Calu3 (cell line): ENCODE data around the gene SLC38A3. TPM values are rescaled to one million over a fixed set of nuclear protein-coding genes. Genes with fewer than 3 reads are reported as not detected.

Source experiments
- BruUV-seq: library from RNA; stranded (reverse); fragments of 400-500 nt; replicated peaks from 2 replicates; lab custom pipeline; 2021; lab: Mats Ljungman, UMichigan
- CTCF ChIA-PET: fragments of 300-600 bp; sonication (Branson Sonifier 250); formaldehyde crosslinking; loops from one replicate; lab custom pipeline; 2022; ENCODE audit warnings: antibody characterized with exemption; lab: Charles Lee
- DNase-seq: peaks from one replicate; pipeline ENCODE4 v3.0.0; 2022
- H3K27ac Mint-ChIP-seq: one replicate; pipeline ENCODE4 v1.8.0; 2022; ENCODE audit warnings: mixed read lengths; ENCODE audit not compliant: unreplicated experiment
- H3K27me3 Mint-ChIP-seq: one replicate; pipeline ENCODE4 v1.8.0; 2022; ENCODE audit warnings: mixed read lengths; ENCODE audit not compliant: unreplicated experiment
- H3K36me3 Mint-ChIP-seq: one replicate; pipeline ENCODE4 v1.8.0; 2022; ENCODE audit warnings: mild to moderate bottlenecking, moderate library complexity, mixed read lengths; ENCODE audit not compliant: insufficient read depth, unreplicated experiment
- H3K4me1 Mint-ChIP-seq: one replicate; pipeline ENCODE4 v1.8.0; 2022; ENCODE audit warnings: mild to moderate bottlenecking, low read depth, mixed read lengths; ENCODE audit not compliant: unreplicated experiment
- H3K4me3 Mint-ChIP-seq: one replicate; pipeline ENCODE4 v1.8.0; 2022; ENCODE audit warnings: mild to moderate bottlenecking, low read depth, moderate library complexity, mixed read lengths; ENCODE audit not compliant: unreplicated experiment
- H3K9me3 Mint-ChIP-seq: one replicate; pipeline ENCODE4 v1.8.0; 2022; ENCODE audit warnings: low read depth, mixed read lengths; ENCODE audit not compliant: unreplicated experiment
- intact Hi-C: fragments of 100-400 bp; cut with micrococcal nuclease; formaldehyde crosslinking; loops from one replicate; pipeline ENCODE4 v1.10.0; 2022; ENCODE audit not compliant: unreplicated experiment
- total RNA-seq: library from RNA; stranded (reverse); gene quantifications from 2 replicates; pipeline ENCODE4 v1.2.3, GENCODE V29; 2022
- TF ChIP-seq, protein P1 (sequence below): fragments of 200-600 bp; IDR thresholded peaks from one replicate; pipeline ENCODE4 v1.8.0; 2022; ENCODE audit warnings: antibody characterized with exemption; ENCODE audit not compliant: unreplicated experiment

SLC38A3 gene
- total RNA-seq, 1 experiment from 2014 or later = not detected

GRCh38 chr3:50194903-50195500 is 10.1 kb upstream of the SLC38A3 start:
- intact Hi-C loops = no loop called here
- DNase-seq = no peak
- BruUV-seq = no TSS peak
- Mint-ChIP-seq H3K4me1 (no peaks in the 10 kb centered on the region), H3K36me3 (no peaks in the 10 kb centered on the region), H3K4me3 (no peak overlapping the region), H3K9me3 (no peaks in the 10 kb centered on the region), H3K27me3 (peaks cover 15% of the 10 kb centered on the region), H3K27ac (no peak overlapping the region)
- CTCF ChIA-PET = interaction anchor here (2.4 kb wide), 1 partner anchor 31 kb away, joined by 12 read pairs; no protein-coding TSS in a partner anchor
- TF ChIP-seq, protein P1, sequence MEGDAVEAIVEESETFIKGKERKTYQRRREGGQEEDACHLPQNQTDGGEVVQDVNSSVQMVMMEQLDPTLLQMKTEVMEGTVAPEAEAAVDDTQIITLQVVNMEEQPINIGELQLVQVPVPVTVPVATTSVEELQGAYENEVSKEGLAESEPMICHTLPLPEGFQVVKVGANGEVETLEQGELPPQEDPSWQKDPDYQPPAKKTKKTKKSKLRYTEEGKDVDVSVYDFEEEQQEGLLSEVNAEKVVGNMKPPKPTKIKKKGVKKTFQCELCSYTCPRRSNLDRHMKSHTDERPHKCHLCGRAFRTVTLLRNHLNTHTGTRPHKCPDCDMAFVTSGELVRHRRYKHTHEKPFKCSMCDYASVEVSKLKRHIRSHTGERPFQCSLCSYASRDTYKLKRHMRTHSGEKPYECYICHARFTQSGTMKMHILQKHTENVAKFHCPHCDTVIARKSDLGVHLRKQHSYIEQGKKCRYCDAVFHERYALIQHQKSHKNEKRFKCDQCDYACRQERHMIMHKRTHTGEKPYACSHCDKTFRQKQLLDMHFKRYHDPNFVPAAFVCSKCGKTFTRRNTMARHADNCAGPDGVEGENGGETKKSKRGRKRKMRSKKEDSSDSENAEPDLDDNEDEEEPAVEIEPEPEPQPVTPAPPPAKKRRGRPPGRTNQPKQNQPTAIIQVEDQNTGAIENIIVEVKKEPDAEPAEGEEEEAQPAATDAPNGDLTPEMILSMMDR = no peak

DNA sequence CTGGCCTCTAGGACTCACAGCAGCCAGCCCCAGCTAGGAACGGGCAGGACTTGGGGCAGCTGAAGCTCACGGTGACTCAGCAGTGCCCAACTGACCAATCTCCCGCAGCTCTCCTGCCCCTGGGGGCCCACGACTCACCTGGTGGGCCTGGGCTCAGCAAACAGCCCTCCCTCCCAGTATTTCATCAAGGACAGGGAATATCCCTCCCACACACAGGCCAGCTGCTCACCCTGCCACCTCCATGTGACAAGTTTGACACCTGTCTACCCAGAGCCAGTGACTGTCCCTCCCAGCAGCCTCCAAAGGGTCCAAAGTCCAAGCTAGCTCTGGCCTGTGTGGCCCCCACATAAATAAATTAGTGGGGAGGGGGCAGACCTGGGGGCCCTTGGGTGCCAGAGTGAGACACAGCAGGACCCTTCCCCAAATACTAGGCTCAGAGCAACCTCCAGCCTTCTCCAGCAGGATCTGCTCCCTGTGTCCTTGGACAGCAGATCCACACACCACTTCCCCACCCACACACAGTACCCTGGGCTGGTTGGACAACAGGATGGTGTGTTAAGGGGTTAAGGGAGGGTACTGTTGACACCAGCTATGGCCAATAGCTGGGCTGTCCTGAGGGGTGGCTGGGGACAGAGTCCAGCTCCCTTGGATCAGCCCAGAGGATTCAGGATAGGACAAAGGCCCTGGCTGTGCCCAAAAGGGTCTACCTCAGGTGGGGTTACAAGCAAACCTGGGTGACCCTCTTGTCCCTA is 9.4 kb upstream of the SLC38A3 start:
- CTCF ChIA-PET = interaction anchor here (2.4 kb wide), 1 partner anchor 31 kb away, joined by 12 read pairs; no protein-coding TSS in a partner anchor
- H3K4me3 Mint-ChIP-seq = no peak overlapping the region
- no peak for DNase-seq
- H3K36me3 Mint-ChIP-seq = no peaks in the 10 kb centered on the region
- no peaks in the 10 kb centered on the region for H3K4me1 Mint-ChIP-seq
- TF ChIP-seq, protein P1 = no peak
- H3K27me3 Mint-ChIP-seq = peaks cover 18% of the 10 kb centered on the region
- no peaks in the 10 kb centered on the region for H3K9me3 Mint-ChIP-seq
- intact Hi-C loops = no loop called here
- BruUV-seq = no TSS peak
- H3K27ac Mint-ChIP-seq = no peak overlapping the region

DNA sequence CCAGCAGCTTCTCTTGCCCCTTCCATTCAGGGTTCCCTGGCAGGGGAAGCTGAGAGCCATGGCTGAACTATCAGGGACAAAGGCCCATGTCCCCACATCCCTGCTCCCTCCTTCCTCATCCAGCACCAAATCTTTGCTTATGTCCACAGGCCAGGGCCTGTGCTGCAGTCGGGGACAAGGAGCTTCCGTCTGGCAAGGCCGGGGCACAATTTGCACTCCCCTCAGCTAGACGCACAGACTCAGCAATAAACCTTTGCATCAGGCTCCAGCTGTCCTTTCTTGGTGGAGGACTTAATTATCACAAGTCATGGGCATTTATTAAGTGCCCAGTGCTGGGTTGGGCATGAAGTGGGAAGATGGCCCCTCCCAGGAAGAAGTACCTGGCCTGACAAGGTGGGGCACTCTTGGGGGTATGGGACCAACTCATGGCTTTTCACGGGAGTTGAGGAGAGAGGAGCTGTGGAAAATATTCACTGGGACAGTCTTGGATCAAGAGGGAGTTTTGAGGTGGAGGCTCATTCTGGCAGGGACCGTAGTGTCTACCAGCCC is 8.7 kb upstream of the SLC38A3 start:
- no peaks in the 10 kb centered on the region for H3K36me3 Mint-ChIP-seq
- TF ChIP-seq, protein P1 = no peak
- intact Hi-C loops = no loop called here
- no peak overlapping the region for H3K27ac Mint-ChIP-seq
- H3K27me3 Mint-ChIP-seq = peaks cover 24% of the 10 kb centered on the region
- no TSS peak for BruUV-seq
- no peaks in the 10 kb centered on the region for H3K4me1 Mint-ChIP-seq
- DNase-seq = no peak
- no peaks in the 10 kb centered on the region for H3K9me3 Mint-ChIP-seq
- CTCF ChIA-PET = interaction anchor here (2.4 kb wide), 1 partner anchor 30 kb away, joined by 12 read pairs; no protein-coding TSS in a partner anchor
- no peak overlapping the region for H3K4me3 Mint-ChIP-seq

DNA sequence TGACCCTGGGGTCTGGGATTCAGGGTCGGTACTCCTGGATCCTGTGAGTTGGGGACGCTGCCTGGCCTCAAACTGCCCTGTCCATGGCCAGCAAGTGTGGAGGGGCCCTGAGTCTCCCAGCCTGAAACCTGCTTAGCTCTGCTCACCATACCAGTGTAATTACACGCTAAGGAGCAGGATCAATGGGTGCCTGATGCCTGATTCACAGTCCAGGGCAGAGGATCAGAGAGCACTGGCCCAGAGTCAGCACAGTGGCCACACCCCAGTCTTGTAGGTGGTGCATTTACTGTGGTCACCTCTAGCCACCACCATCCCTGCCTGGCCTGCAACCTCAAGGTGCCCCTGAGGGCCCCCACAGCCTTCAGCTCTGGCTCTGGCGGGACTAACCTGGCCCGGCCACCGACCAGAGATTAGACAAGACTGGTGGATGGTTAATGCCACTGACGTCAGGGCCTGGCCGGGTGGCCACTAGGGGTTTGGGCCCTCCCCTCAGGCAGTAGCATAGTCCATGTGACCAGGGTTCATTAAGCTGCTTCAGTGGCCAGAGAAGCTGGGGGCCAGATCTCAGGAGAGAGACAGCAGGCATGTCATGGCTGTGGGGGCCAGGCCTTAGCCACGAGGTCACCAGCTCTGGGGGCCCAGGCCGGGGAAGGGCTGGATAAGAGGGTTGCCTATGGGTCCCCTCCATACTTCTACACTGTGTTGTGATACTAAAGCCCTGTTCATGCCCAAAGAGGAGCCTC is 3.3 kb upstream of the SLC38A3 start:
- CTCF ChIA-PET = no interaction called here
- Mint-ChIP-seq H3K4me1 (no peaks in the 10 kb centered on the region), H3K4me3 (no peak overlapping the region), H3K27me3 (peaks cover 58% of the 10 kb centered on the region), H3K9me3 (no peaks in the 10 kb centered on the region), H3K36me3 (no peaks in the 10 kb centered on the region), H3K27ac (no peak overlapping the region)
- intact Hi-C loops = no loop called here
- no peak for DNase-seq
- no TSS peak for BruUV-seq
- TF ChIP-seq, protein P1 = no peak
